HG03103 (cell line): ENCODE data around the gene CRHR1.

Experiments
- ATAC-seq: cut with Tn5 transposase; IDR thresholded peaks from one replicate; pipeline ENCODE4 v1.9.1; 2021; ENCODE audit warnings: low read depth; ENCODE audit not compliant: unreplicated experiment

Gene CRHR1

GRCh38 chr17:45841186-45841585 lies 57.1 kb downstream of the CRHR1 start:
- no peak for ATAC-seq

- ATAC-seq: no peak
Measured at GRCh38 chr17:45841883-45842525, 57.9 kb downstream of the CRHR1 start.

- no peak for ATAC-seq
Measured at GRCh38 chr17:45843722-45844121, 59.6 kb downstream of the CRHR1 start.

- no peak for ATAC-seq
Measured at GRCh38 chr17:45844695-45845375, 60.7 kb downstream of the CRHR1 start, which contains the start of gene SPPL2C. Gene SPPL2C (plus strand): TSS chr17:45844881. CDS start chr17:45844907, 26 bp downstream.

- no peak for ATAC-seq
Measured at GRCh38 chr17:45845376-45846185, 61.5 kb downstream of the CRHR1 start.

- no peak for ATAC-seq
Measured at GRCh38 chr17:45846223-45846622, 62.1 kb downstream of the CRHR1 start.

- no peak for ATAC-seq
Measured at GRCh38 chr17:45846646-45847045, 62.5 kb downstream of the CRHR1 start.

- ATAC-seq: no peak
Measured at GRCh38 chr17:45847101-45847500, 63.0 kb downstream of the CRHR1 start.

- no peak for ATAC-seq
Measured at GRCh38 chr17:45847747-45848146, 63.6 kb downstream of the CRHR1 start.

- ATAC-seq: no peak
Measured at GRCh38 chr17:45848405-45848804, 64.3 kb downstream of the CRHR1 start.

GRCh38 chr17:45848868-45849535 lies 64.9 kb downstream of the CRHR1 start:
- ATAC-seq: no peak

GRCh38 chr17:45849536-45849990 lies 65.4 kb downstream of the CRHR1 start:
- no peak for ATAC-seq

- ATAC-seq: no peak
Measured at GRCh38 chr17:45850011-45850410, 65.9 kb downstream of the CRHR1 start.

GRCh38 chr17:45850468-45850867 lies 66.3 kb downstream of the CRHR1 start:
- no peak for ATAC-seq

GRCh38 chr17:45851022-45851421 lies 66.9 kb downstream of the CRHR1 start:
- ATAC-seq: no peak

GRCh38 chr17:45851464-45851863 lies 67.3 kb downstream of the CRHR1 start:
- ATAC-seq: no peak

GRCh38 chr17:45851873-45852272 lies 67.8 kb downstream of the CRHR1 start:
- ATAC-seq: no peak

- ATAC-seq: no peak
Measured at GRCh38 chr17:45852535-45853297, 68.6 kb downstream of the CRHR1 start.

- ATAC-seq: no peak
Measured at GRCh38 chr17:45854209-45854608, 70.1 kb downstream of the CRHR1 start.

- no peak for ATAC-seq
Measured at GRCh38 chr17:45855691-45856336, 71.7 kb downstream of the CRHR1 start.
